Effector memory CD4-positive, alpha-beta T cell (primary cell): ENCODE data around the gene GNPAT.

ENCODE experiments used
- DNase-seq, 3 donors: peaks; one replicate each; pipeline ENCODE4 v3.0.0-alpha.2; 2020
- H3K27ac ChIP-seq: 2 replicates; pipeline ENCODE4 v1.7.0; 2013; ENCODE audit warnings: mild to moderate bottlenecking, low read length, moderate library complexity; ENCODE audit not compliant: insufficient read depth, poor library complexity, severe bottlenecking
- H3K27me3 ChIP-seq: replicated peaks from 2 replicates; pipeline ENCODE4 v1.7.0; 2013; ENCODE audit warnings: mild to moderate bottlenecking, low read length; ENCODE audit not compliant: insufficient read depth, control insufficient read depth, poor library complexity, severe bottlenecking
- H3K36me3 ChIP-seq: 2 replicates; pipeline ENCODE4 v1.7.0; 2013; ENCODE audit warnings: mild to moderate bottlenecking, low read length, moderate library complexity; ENCODE audit not compliant: control insufficient read depth, insufficient read depth
- H3K4me1 ChIP-seq: 2 replicates; pipeline ENCODE4 v1.7.0; 2013; ENCODE audit warnings: low read length, mild to moderate bottlenecking; ENCODE audit not compliant: control insufficient read depth, insufficient read depth, poor library complexity, severe bottlenecking
- H3K4me3 ChIP-seq: 2 replicates; pipeline ENCODE4 v1.7.0; 2013; ENCODE audit warnings: low read length, low read depth, mild to moderate bottlenecking; ENCODE audit not compliant: insufficient read depth, poor library complexity, severe bottlenecking
- H3K9me3 ChIP-seq: 2 replicates; pipeline ENCODE4 v1.7.0; 2013; ENCODE audit warnings: mild to moderate bottlenecking, low read length, moderate library complexity; ENCODE audit not compliant: control insufficient read depth

Gene GNPAT

GRCh38 chr1:231241750-231242149 lies 738 bp downstream of the GNPAT start:
- DNase-seq = no peak
- Histone ChIP-seq H3K27ac (peak overlapping the region; percentile 89), H3K4me1 (peaks cover 15% of the 10 kb centered on the region)

GRCh38 chr1:231242516-231243198 lies 1.6 kb downstream of the GNPAT start:
- H3K4me1 ChIP-seq = peaks cover 15% of the 10 kb centered on the region
- H3K27me3 ChIP-seq = no peaks in the 10 kb centered on the region
- DNase-seq = no peak
- no peak overlapping the region for H3K27ac ChIP-seq
- no peaks in the 10 kb centered on the region for H3K9me3 ChIP-seq
- H3K4me3 ChIP-seq = no peak overlapping the region
- H3K36me3 ChIP-seq = peaks cover 15% of the 10 kb centered on the region

More at GRCh38 chr1:231241750-231242149, 738 bp downstream of the GNPAT start:
- Histone ChIP-seq H3K27me3 (no peaks in the 10 kb centered on the region), H3K9me3 (no peaks in the 10 kb centered on the region), H3K36me3 (peaks cover 15% of the 10 kb centered on the region), H3K4me3 (peak overlapping the region; percentile 91)

- Histone ChIP-seq H3K4me3 (no peak overlapping the region), H3K36me3 (peaks cover 15% of the 10 kb centered on the region), H3K27me3 (no peaks in the 10 kb centered on the region), H3K4me1 (no peaks in the 10 kb centered on the region), H3K27ac (no peak overlapping the region), H3K9me3 (no peaks in the 10 kb centered on the region)
- DNase-seq = no peak
Measured at GRCh38 chr1:231248778-231249177, 7.8 kb downstream of the GNPAT start.

- no peak for DNase-seq
- H3K27ac ChIP-seq = no peak overlapping the region
- H3K4me1 ChIP-seq = no peaks in the 10 kb centered on the region
- no peak overlapping the region for H3K4me3 ChIP-seq
- no peaks in the 10 kb centered on the region for H3K9me3 ChIP-seq
- peaks cover 32% of the 10 kb centered on the region for H3K36me3 ChIP-seq
- H3K27me3 ChIP-seq = no peaks in the 10 kb centered on the region
Measured at GRCh38 chr1:231252336-231252735, 11.3 kb downstream of the GNPAT start.

GRCh38 chr1:231260351-231260750 lies 19.3 kb downstream of the GNPAT start:
- DNase-seq = no peak
- Histone ChIP-seq H3K4me1 (no peaks in the 10 kb centered on the region), H3K27me3 (no peaks in the 10 kb centered on the region), H3K9me3 (no peaks in the 10 kb centered on the region), H3K27ac (no peak overlapping the region), H3K4me3 (no peak overlapping the region), H3K36me3 (peaks cover 57% of the 10 kb centered on the region)

GRCh38 chr1:231264642-231265041 lies 23.6 kb downstream of the GNPAT start:
- Histone ChIP-seq H3K4me1 (no peaks in the 10 kb centered on the region), H3K27me3 (no peaks in the 10 kb centered on the region), H3K27ac (no peak overlapping the region), H3K9me3 (no peaks in the 10 kb centered on the region), H3K36me3 (peaks cover 57% of the 10 kb centered on the region), H3K4me3 (no peak overlapping the region)
- DNase-seq = no peak

- H3K9me3 ChIP-seq = no peaks in the 10 kb centered on the region
- no peaks in the 10 kb centered on the region for H3K4me1 ChIP-seq
- H3K4me3 ChIP-seq = no peak overlapping the region
- no peak overlapping the region for H3K27ac ChIP-seq
- no peak for DNase-seq
- peaks cover 60% of the 10 kb centered on the region for H3K36me3 ChIP-seq
- H3K27me3 ChIP-seq = no peaks in the 10 kb centered on the region
Measured at GRCh38 chr1:231265379-231265778, 24.4 kb downstream of the GNPAT start.

GRCh38 chr1:231266811-231267322 lies 25.9 kb downstream of the GNPAT start:
- peaks cover 52% of the 10 kb centered on the region for H3K36me3 ChIP-seq

GRCh38 chr1:231272173-231272572 lies 31.2 kb downstream of the GNPAT start:
- Histone ChIP-seq H3K27me3 (no peaks in the 10 kb centered on the region), H3K27ac (no peak overlapping the region), H3K4me1 (no peaks in the 10 kb centered on the region), H3K9me3 (no peaks in the 10 kb centered on the region), H3K4me3 (no peak overlapping the region), H3K36me3 (peaks cover 56% of the 10 kb centered on the region)
- no peak for DNase-seq

More at GRCh38 chr1:231266811-231267322, 25.9 kb downstream of the GNPAT start:
- H3K27ac ChIP-seq = no peak overlapping the region
- DNase-seq = no peak
- H3K4me1 ChIP-seq = no peaks in the 10 kb centered on the region
- no peaks in the 10 kb centered on the region for H3K9me3 ChIP-seq
- H3K27me3 ChIP-seq = no peaks in the 10 kb centered on the region
- H3K4me3 ChIP-seq = no peak overlapping the region

- Histone ChIP-seq H3K4me1 (no peaks in the 10 kb centered on the region), H3K27ac (no peak overlapping the region), H3K9me3 (no peaks in the 10 kb centered on the region), H3K4me3 (no peak overlapping the region), H3K27me3 (no peaks in the 10 kb centered on the region), H3K36me3 (peaks cover 49% of the 10 kb centered on the region)
- no peak for DNase-seq
Measured at GRCh38 chr1:231272880-231273279, 31.9 kb downstream of the GNPAT start.
